Measurements from ENCODE around the gene PTPN6.

DNA sequence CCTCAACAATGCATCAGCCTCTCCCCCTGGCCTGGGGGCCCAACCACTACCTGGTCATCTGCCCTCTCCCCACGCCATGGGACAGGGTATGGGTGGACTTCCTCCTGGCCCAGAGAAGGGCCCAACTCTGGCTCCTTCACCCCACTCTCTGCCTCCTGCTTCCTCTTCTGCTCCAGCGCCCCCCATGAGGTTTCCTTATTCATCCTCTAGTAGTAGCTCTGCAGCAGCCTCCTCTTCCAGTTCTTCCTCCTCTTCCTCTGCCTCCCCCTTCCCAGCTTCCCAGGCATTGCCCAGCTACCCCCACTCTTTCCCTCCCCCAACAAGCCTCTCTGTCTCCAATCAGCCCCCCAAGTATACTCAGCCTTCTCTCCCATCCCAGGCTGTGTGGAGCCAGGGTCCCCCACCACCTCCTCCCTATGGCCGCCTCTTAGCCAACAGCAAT lies 14.9 kb upstream of the PTPN6 start:
- TF ChIP-seq POLR2A (IDR thresholded peaks at IDR 0.05) (no peak), POLR2AphosphoS5 (IDR thresholded peaks at IDR 0.05) (no peak)
- TF ChIP-seq, protein P1, sequence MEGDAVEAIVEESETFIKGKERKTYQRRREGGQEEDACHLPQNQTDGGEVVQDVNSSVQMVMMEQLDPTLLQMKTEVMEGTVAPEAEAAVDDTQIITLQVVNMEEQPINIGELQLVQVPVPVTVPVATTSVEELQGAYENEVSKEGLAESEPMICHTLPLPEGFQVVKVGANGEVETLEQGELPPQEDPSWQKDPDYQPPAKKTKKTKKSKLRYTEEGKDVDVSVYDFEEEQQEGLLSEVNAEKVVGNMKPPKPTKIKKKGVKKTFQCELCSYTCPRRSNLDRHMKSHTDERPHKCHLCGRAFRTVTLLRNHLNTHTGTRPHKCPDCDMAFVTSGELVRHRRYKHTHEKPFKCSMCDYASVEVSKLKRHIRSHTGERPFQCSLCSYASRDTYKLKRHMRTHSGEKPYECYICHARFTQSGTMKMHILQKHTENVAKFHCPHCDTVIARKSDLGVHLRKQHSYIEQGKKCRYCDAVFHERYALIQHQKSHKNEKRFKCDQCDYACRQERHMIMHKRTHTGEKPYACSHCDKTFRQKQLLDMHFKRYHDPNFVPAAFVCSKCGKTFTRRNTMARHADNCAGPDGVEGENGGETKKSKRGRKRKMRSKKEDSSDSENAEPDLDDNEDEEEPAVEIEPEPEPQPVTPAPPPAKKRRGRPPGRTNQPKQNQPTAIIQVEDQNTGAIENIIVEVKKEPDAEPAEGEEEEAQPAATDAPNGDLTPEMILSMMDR (IDR thresholded peaks at IDR 0.05): no peak

All from suprapubic skin (tissue), 4 donors.